HG02571 (cell line): ENCODE results near the gene SNRNP70.
"Not testable (repeated sequence)": the region's sequence is repeated elsewhere in the genome, so short reads cannot be mapped to it uniquely, and the experiment has no call there.

Experiments
- ATAC-seq: cut with Tn5 transposase; IDR thresholded peaks from one replicate; pipeline ENCODE4 v1.9.1; 2021; ENCODE audit warnings: mild to moderate bottlenecking, moderate library complexity; ENCODE audit not compliant: unreplicated experiment

Gene SNRNP70

GRCh38 chr19:49064768-49065611 lies 20.3 kb upstream of the SNRNP70 start, which contains the start of gene NTF4:
Gene NTF4 (minus strand): TSS chr19:49064818. CDS start chr19:49061997, 2,821 bp downstream.
- ATAC-seq, result no peak

DNA sequence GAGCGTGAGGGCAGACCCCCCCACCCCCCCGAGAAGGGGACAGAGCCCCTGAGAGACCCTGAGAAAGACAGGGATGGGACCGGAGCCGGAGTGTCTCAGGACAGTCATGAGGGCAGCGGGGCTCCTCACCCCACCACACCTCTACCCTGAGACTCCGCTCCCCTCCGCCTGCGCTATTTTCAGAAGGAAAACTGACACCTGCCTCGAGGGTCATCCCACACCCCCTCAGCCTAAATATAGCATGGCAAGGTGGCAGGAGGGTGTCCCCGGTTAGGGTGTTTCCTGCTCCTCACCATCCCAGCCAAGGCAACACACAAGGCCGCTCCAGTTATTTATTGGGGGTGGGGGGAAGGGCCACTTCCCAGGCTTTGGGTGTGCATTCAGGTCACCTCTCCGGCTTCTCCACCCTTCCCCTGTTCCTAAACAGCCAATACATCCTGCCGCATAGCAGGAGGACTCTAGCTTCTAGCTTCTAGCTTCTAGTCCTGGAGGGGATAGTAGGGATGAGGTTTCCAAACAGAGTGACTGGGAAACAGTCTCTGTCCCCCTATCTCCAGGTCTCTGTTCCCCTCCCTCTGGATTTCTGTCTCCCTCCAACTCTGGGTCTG lies 19.2 kb upstream of the SNRNP70 start:
- ATAC-seq, result no peak

DNA sequence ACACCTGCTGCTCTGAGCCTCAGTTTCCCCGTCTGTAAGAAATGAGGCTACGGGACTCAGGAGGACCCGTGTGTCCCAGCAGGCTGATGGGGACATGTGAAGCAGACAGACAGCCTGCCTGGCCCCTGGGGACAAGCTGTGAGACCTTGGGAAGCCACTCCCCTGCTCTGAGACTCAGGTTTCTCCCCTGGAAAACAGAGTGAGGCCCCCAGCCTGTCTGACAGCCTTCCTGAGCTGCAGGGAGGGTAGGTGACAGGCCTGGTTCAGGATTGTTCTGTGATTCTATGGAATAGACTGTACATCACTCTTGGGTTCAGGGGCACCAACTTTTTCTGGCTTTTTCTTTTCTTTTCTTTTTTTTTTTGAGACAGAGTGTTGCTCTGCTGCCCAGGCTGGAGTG lies 17.7 kb upstream of the SNRNP70 start:
- ATAC-seq, result no peak

- no peak for ATAC-seq
Measured at GRCh38 chr19:49069026-49069425, 16.2 kb upstream of the SNRNP70 start.

- ATAC-seq, result no peak
Measured at GRCh38 chr19:49070416-49070815, 14.8 kb upstream of the SNRNP70 start.

- no peak for ATAC-seq
Measured at GRCh38 chr19:49071860-49072547, 13.2 kb upstream of the SNRNP70 start.

DNA sequence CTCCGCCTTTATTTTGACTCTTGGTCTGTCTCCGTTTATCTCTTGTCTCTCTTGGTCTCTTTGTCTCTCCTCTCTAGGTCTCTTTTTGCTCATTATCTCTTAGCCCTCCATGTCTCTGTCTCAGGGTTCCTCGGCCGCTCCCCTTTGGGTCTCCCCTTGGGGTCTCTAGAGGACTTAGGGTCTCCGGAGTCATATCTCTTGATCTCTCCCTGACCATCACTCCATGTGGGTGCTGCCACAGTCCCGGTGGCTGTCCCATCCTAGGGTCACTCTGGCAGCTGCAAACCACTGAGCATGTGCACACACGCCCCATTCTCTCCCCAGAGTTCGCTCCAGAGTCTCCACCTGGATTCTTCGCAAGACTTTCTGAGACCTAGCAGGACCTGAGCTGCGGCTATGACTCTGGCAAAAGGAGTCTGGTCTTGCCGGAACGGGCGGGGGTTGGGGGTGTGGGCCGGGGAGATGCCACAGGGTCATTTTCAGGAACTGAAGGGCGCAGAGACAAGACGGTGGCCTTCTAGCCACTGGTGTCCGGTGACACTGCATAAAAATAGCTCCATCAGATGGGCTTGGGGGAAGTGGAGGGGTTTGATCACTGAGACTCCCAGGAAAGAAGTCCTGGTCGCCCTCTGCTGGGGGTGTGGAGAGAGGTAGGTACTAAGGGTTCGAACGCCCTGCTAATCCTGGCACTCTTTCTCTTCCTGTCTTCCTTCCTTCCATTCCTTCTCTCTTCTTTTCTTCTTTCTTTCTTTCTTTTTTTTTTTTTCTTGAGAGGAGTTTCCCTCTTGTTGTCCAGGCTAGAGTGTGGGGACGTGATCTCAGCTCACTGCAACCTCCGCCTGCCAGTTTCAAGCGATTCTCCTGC lies 11.5 kb upstream of the SNRNP70 start:
- ATAC-seq, result no peak

GRCh38 chr19:49074869-49075268 lies 10.4 kb upstream of the SNRNP70 start:
- not testable (repeated sequence) for ATAC-seq

DNA sequence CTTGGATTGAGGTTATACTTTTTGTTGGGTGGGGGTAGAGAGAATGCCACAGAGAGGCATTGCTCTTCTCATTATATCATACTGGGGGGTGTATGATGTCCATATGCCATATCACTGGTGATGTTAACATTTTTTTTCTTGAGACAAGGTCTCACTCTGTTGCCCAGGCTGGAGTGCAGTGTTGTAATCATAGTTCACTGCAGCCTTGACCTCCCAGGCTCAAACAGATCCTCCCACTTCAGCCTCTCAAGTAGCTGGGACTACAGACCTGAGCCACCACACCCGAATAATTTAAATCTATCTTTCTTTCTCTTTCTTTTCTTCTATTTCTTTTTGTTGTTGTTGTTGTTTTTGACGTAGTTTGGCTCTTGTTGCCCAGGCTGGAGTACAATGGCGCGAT lies 4.9 kb upstream of the SNRNP70 start:
- no peak for ATAC-seq

- ATAC-seq, result no peak
Measured at GRCh38 chr19:49081273-49081672, 4.0 kb upstream of the SNRNP70 start.

- ATAC-seq, result no peak
Measured at GRCh38 chr19:49084206-49085019, 838 bp upstream of the SNRNP70 start.

GRCh38 chr19:49085868-49086232 lies 599 bp downstream of the SNRNP70 start:
- ATAC-seq, result no peak

DNA sequence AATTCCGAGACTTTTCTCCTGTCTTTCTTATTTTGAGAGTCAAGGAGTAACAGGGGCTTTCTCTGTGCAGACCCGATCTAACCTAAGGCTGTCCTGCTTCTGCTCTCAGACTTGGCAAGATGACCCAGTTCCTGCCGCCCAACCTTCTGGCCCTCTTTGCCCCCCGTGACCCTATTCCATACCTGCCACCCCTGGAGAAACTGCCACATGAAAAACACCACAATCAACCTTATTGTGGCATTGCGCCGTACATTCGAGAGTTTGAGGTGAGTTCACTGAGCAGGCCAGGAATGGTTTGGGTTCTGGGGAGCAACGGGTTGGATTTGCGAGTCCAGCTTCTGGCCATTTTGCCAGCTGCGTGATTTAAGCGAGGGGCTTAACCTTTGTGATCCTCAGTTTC lies 1.0 kb downstream of the SNRNP70 start:
- ATAC-seq, result no peak

DNA sequence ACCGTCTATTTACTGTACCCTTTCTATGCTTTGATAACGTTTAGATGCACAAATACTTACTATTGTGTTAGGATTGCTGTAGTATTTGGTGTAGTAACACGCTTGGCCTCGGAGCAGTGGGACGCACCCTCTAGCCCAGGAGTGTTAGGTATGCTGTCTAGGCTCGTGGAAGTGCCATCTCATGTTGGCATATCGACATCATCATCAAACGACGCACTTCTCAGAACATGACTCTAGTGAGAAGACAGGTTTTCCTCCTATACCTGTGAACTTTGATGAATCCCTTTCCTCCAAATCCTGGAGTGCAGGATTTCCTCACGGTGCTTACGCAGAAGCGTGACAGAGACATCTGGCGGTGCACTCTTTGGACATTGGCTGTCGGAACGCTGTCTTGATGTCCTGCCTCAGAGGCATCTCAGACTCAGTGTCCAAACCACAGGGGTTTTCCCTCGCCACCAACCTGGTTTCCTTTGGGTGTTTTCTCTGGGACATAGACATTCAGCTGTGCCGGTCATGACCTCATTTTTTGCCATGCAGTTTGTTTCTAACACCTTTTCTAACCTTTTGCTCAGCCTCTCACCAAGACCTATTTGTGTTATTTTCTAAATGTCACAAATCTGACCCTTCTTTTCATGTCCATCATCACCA lies 6.3 kb downstream of the SNRNP70 start:
- ATAC-seq, result no peak

- ATAC-seq, result no peak
Measured at GRCh38 chr19:49092686-49093085, 7.4 kb downstream of the SNRNP70 start.

DNA sequence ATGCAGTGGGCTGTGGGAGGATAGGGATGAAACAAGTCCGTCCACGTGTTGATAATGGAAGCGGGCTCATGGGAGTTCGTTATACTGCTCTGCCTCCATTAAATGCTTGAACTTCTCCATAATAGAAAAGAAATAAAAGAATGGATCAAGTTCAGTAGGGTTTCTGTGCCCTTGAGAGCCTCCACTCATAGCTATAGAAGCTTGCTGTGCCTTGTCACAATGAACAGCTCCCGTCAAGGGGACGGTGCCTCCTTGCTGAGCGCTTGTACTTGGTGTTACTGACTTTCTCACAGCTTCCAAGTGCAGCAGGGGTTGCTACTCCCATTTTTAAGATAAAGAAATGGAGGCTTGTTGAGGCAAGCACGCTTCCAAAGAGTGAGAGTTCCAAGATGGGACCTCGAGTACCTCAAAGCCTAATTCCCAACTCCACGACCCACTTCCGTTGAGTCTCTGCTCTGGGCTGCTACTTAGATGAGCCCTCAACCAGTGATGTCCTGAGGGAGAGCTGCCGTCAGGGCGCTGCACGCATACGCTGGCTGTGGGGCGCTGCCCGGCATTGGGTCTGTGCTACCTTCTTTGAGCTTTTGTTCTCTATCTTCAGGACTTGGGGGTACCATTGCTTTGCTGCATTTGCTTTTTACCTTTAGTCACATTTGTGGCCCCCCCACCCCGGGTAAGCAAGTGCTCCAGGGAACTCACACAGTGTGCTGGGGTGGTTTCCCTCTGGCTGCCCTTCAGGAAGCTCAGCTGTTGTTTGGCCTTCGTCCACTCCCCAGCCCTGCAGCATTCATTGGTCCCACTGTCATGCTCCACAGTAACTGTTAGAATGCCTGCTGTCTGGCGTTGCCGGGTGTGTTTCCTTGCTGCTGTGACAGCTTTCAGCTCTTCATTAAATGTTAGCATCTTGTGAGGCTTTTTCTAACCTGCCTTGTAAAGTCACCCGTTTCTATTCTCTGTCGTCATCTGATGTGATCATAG lies 9.5 kb downstream of the SNRNP70 start:
- no peak for ATAC-seq

GRCh38 chr19:49097453-49098288 lies 12.4 kb downstream of the SNRNP70 start:
- no peak for ATAC-seq

DNA sequence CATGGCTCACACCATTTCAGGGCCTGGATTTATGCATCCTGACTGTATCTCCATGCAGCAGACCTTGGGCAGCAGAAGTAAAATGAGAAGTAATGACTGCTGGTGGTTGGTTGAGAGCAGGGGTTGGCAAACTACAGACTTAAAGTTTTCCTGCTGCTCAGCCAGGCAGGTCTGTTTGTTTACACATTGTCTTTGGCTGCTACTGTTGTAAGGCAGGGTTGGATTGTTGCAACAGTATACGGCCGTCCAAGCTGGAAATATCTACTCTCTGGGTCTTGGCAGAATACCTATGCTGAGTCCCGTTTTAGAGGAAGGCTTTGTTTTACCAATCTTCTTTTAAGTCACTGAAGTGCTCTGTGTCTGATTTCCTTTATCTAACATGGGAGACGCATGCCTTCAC lies 13.5 kb downstream of the SNRNP70 start:
- no peak for ATAC-seq
